GM12878 (cell line): Measurements from ENCODE around the gene CWC27. TPM values are rescaled to one million over a fixed set of nuclear protein-coding genes. Genes with fewer than 3 reads are reported as not detected.

Experiments used
- ATAC-seq: fragments of 200-7000 bp; cut with Tn5 transposase; 3 replicates; pipeline ENCODE4 v1.9.1; 2020; ENCODE audit warnings: mild to moderate bottlenecking, moderate library complexity
- BruUV-seq: library from RNA; stranded (reverse); fragments of 400-500 nt; replicated peaks from 2 replicates; lab custom pipeline; 2021; lab: Mats Ljungman, UMichigan
- CTCF ChIA-PET: fragments of 300-600 bp; sonication (Branson Sonifier 250); formaldehyde crosslinking; extraction: SDS; loops from one replicate; lab custom pipeline; 2021; ENCODE audit warnings: inconsistent platforms; lab: Yijun Ruan, JAX
- POLR2A ChIA-PET: fragments of 350-600 bp; formaldehyde crosslinking; extraction: SDS; loops from one replicate; lab custom pipeline; 2021; ENCODE audit warnings: inconsistent platforms; lab: Charles Lee
- RAD21 ChIA-PET: fragments of 300-600 bp; sonication (Branson Sonifier 250); formaldehyde crosslinking; loops from one replicate; lab custom pipeline; 2023; ENCODE audit warnings: antibody characterized with exemption; ENCODE audit not compliant: unreplicated experiment; lab: Charles Lee
- SMC1A ChIA-PET: fragments of 300-600 bp; sonication (Branson Sonifier 250); formaldehyde crosslinking; loops from one replicate; lab custom pipeline; 2023; ENCODE audit not compliant: unreplicated experiment, uncharacterized antibody; lab: Charles Lee
- DNase-seq: peaks from one replicate; pipeline ENCODE4 v3.0.0-alpha.2; 2011; ENCODE audit warnings: low read depth, low spot score
- FAIRE-seq: peaks from 3 replicates; lab custom pipeline; 2011; peaks lifted over from hg19 to GRCh38; lab: Jason Lieb, UNC
- H2AFZ ChIP-seq: 2 replicates; pipeline ENCODE4 v1.6.0; 2011; ENCODE audit warnings: low read depth, low read length, control low read depth; ENCODE audit not compliant: control insufficient read depth
- H3K27ac ChIP-seq: 2 replicates; pipeline ENCODE4 v1.5.1; 2011; ENCODE audit warnings: control low read depth; ENCODE audit not compliant: control insufficient read depth, insufficient read depth
- H3K27me3 ChIP-seq, 2 experiments: replicated peaks in 1 of 2; 2 replicates each; pipeline versions ENCODE4 v1.6.0 to v1.6.1; 2011; ENCODE audit warnings: low read length in 1 of 2; ENCODE audit not compliant: control insufficient read depth in 2 of 2, insufficient read depth in 2 of 2
- H3K36me3 ChIP-seq, 2 experiments: 2 replicates each; pipeline ENCODE4 v1.5.1; 2011; ENCODE audit warnings: low read length in 1 of 2; ENCODE audit not compliant: control insufficient read depth in 2 of 2, insufficient read depth in 2 of 2
- H3K4me1 ChIP-seq: 2 replicates; pipeline ENCODE4 v1.6.1; 2011; ENCODE audit warnings: mild to moderate bottlenecking, low read length, moderate library complexity, mixed read lengths; ENCODE audit not compliant: control insufficient read depth, insufficient read depth
- H3K4me2 ChIP-seq: 2 replicates; pipeline ENCODE4 v1.6.0; 2011; ENCODE audit warnings: control low read depth; ENCODE audit not compliant: control insufficient read depth, insufficient read depth
- H3K4me3 ChIP-seq: fragments of 200-600 bp; sonication (generic); 2 replicates; pipeline ENCODE4 v1.5.1; 2016
- H3K79me2 ChIP-seq: 2 replicates; pipeline ENCODE4 v1.6.0; 2011; ENCODE audit warnings: low read length; ENCODE audit not compliant: control insufficient read depth, insufficient read depth
- H3K9ac ChIP-seq: 2 replicates; pipeline ENCODE4 v1.8.0; 2011; ENCODE audit warnings: low read length, control low read depth, mixed read lengths; ENCODE audit not compliant: control insufficient read depth, insufficient read depth
- H3K9me3 ChIP-seq: replicated peaks from 3 replicates; pipeline ENCODE4 v1.5.1; 2011; ENCODE audit warnings: mild to moderate bottlenecking, low read length; ENCODE audit not compliant: control insufficient read depth, insufficient read depth
- H4K20me1 ChIP-seq: 2 replicates; pipeline ENCODE4 v1.6.0; 2011; ENCODE audit not compliant: control insufficient read depth, insufficient read depth
- BMI1 ChIP-seq: fragments of 450-650 bp; IDR thresholded peaks from 2 replicates; pipeline ENCODE4 v1.6.1; 2016; ENCODE audit warnings: mild to moderate bottlenecking, moderate library complexity, borderline replicate concordance
- CHD4 ChIP-seq: fragments of 200-600 bp; sonication (generic); IDR thresholded peaks from 2 replicates; pipeline ENCODE4 v1.6.1; 2016; ENCODE audit warnings: mild to moderate bottlenecking
- CREM ChIP-seq: IDR thresholded peaks from 2 replicates; pipeline ENCODE4 v1.6.1; 2014; ENCODE audit warnings: antibody characterized with exemption, low read depth
- E2F4 ChIP-seq: IDR thresholded peaks from 2 replicates; pipeline ENCODE4 v1.6.1; 2012; ENCODE audit warnings: low read depth, low read length, improper control_type of control experiment
- E4F1 ChIP-seq: fragments of 450-650 bp; IDR thresholded peaks from 2 replicates; pipeline ENCODE4 v1.6.1; 2018; ENCODE audit warnings: borderline replicate concordance, mild to moderate bottlenecking; ENCODE audit not compliant: partially characterized antibody
- ETV6 ChIP-seq, 2 experiments: fragments of 450-650 bp in 1 of 2; IDR thresholded peaks in 1 of 2; conservative IDR thresholded peaks in 1 of 2; 2 replicates each; pipeline ENCODE4 v1.6.1; 2014; ENCODE audit warnings: antibody characterized with exemption in 1 of 2, borderline replicate concordance in 1 of 2, low read depth in 1 of 2, mild to moderate bottlenecking in 1 of 2, moderate library complexity in 1 of 2
- EZH2 ChIP-seq: IDR thresholded peaks from 2 replicates; pipeline ENCODE4 v1.6.1; 2012; ENCODE audit warnings: low read depth, mild to moderate bottlenecking, control low read depth, inconsistent platforms, low read length, borderline replicate concordance; ENCODE audit not compliant: control insufficient read depth
- JUND ChIP-seq: IDR thresholded peaks from 2 replicates; pipeline ENCODE4 v1.6.1; 2012; ENCODE audit warnings: low read depth, mild to moderate bottlenecking, low read length, improper control_type of control experiment, moderate library complexity
- NFXL1 ChIP-seq: fragments of 450-650 bp; IDR thresholded peaks from 2 replicates; pipeline ENCODE4 v1.6.1; 2017; ENCODE audit warnings: antibody characterized with exemption, mild to moderate bottlenecking, borderline replicate concordance
- NFYA ChIP-seq: IDR thresholded peaks from 2 replicates; pipeline ENCODE4 v1.6.1; 2011; ENCODE audit warnings: low read depth, mild to moderate bottlenecking, low read length, improper control_type of control experiment, borderline replicate concordance
- POLR2AphosphoS2 ChIP-seq: IDR thresholded peaks from 2 replicates; pipeline ENCODE4 v1.6.1; 2011; ENCODE audit warnings: low read depth, mild to moderate bottlenecking, low read length, improper control_type of control experiment, moderate library complexity
- RAD51 ChIP-seq: fragments of 450-650 bp; IDR thresholded peaks from 2 replicates; pipeline ENCODE4 v1.6.1; 2016; ENCODE audit warnings: moderate library complexity, mild to moderate bottlenecking, inconsistent platforms
- ZBED1 ChIP-seq: IDR thresholded peaks from 2 replicates; pipeline ENCODE4 v1.6.1; 2016; ENCODE audit warnings: borderline replicate concordance
- ZNF687 ChIP-seq: fragments of 450-650 bp; IDR thresholded peaks from 2 replicates; pipeline ENCODE4 v1.6.1; 2017; ENCODE audit warnings: mild to moderate bottlenecking, moderate library complexity
- WGBS: methylation state at CpG from one replicate; pipeline ENCODE4 v1.1.6; 2016; ENCODE audit warnings: low lambda C conversion rate; ENCODE audit not compliant: insufficient replicate concordance, insufficient coverage; ENCODE audit errors: missing lambda C conversion rate; 5-methylcytosine and 5-hydroxymethylcytosine counted together
- in situ Hi-C: fragments of 300-500 bp; cut with MboI; formaldehyde crosslinking; loops from 9 replicates; pipeline ENCODE4 v1.14.3; 2018; ENCODE audit warnings: mixed read lengths
- intact Hi-C: fragments of 100-400 bp; cut with micrococcal nuclease; formaldehyde crosslinking; loops from one replicate; pipeline ENCODE4 v1.14.2; 2022; ENCODE audit not compliant: unreplicated experiment
- polyA plus RNA-seq, 11 experiments: library from polyadenylated mRNA; depleted of rRNA in 4 of 11; unstranded in 6 of 11; stranded (reverse) in 5 of 11; fragments of >200 nt; fragmentation: Nextera tagmentation in 4 of 11; fragmentation: Illumina TruSeq in 1 of 11; extraction: Ambion mirVana in 4 of 11; extraction: Trizol in 1 of 11; gene quantifications; 1 replicate in 1 of 11; 2 replicates in 10 of 11; pipeline versions ENCODE4 v1.2.1 to v1.2.3, GENCODE V29; 2011 to 2016; ENCODE audit warnings: inconsistent platforms in 2 of 11, missing spikeins in 2 of 11, low read depth in 1 of 11
- total RNA-seq, 4 experiments: library from RNA; depleted of rRNA in 3 of 4; stranded (reverse); fragments of >200 nt in 3 of 4; fragmentation: Illumina TruSeq in 1 of 4; extraction: Trizol in 1 of 4; gene quantifications; 2 replicates each; pipeline versions ENCODE4 v1.2.1 to v1.2.3, GENCODE V29; 2013 to 2021

Gene CWC27
- total and polyA plus RNA-seq, 10 of the 15 experiments (the other 5 are each of a cell fraction or from before 2014, with no cell fraction given) = 21.7 to 61.9 (median 47.0) TPM

GRCh38 chr5:65066387-65067146 is 297.8 kb downstream of the CWC27 start:
- FAIRE-seq (peak; percentile 52), DNase-seq (peak; percentile 92), ATAC-seq (peak; percentile 77)
- POLR2A ChIA-PET = interaction anchor here (0.7 to 5.0 kb wide), 8 partner anchors 12 to 1307 kb away, joined by 3 to 37 read pairs (median 4); no protein-coding TSS in a partner anchor
- Histone ChIP-seq H3K9ac (0 out of 2 replicates have a peak overlapping the region, but pooled peaks have one; percentile 22), H3K27me3 (no peaks in the 10 kb centered on the region), H3K4me1 (peaks cover 64% of the 10 kb centered on the region), H3K4me2 (peak overlapping the region; percentile 87), H3K27ac (peak overlapping the region; percentile 77), H3K4me3 (no peak overlapping the region), H4K20me1 (no peaks in the 10 kb centered on the region), H3K9me3 (no peaks in the 10 kb centered on the region), H2AFZ (peak overlapping the region; percentile 30), H3K36me3 (no peaks in the 10 kb centered on the region), H3K79me2 (no peaks in the 10 kb centered on the region)
- TSS peak; percentile 69 for BruUV-seq
- CTCF ChIA-PET = interaction anchor here (0.6 to 3.3 kb wide), 8 partner anchors 8 to 453 kb away, joined by 4 to 16 read pairs (median 6); no protein-coding TSS in a partner anchor
- in situ Hi-C loops (loop anchor here (25.0 kb wide), 1 partner anchor 879 kb away; no protein-coding TSS in a partner anchor), intact Hi-C loops (loop anchor here (10.0 kb wide), 1 partner anchor 92 kb away; no protein-coding TSS in a partner anchor)
- WGBS = 15% methylated on average over 5 of the region's 5 CpGs
- RAD21 ChIA-PET = interaction anchor here (0.8 to 11.0 kb wide), 9 partner anchors 7 to 414 kb away, joined by 3 to 123 read pairs (median 10); partner anchors contain the start of gene ADAMTS6
- SMC1A ChIA-PET = interaction anchor here (0.7 to 25.4 kb wide), 11 partner anchors 7 to 418 kb away, joined by 3 to 614 read pairs (median 12); no protein-coding TSS in a partner anchor
- TF ChIP-seq ZBED1 = peak; percentile 82; the same call in 1 of the 2 replicates
- TF ChIP-seq ETV6 (conservative IDR thresholded peaks at IDR 0.05 in 1 of 2, IDR thresholded peaks at IDR 0.05 in 1 of 2; ENCODE audit: borderline replicate concordance in 1 of 2, low read depth in 1 of 2) = peak in 1 of 2 experiments; percentile 76; a peak in 2 of 4 replicates
- peak; percentile 14; the same call in 1 of the 2 replicates for TF ChIP-seq RAD51
- TF ChIP-seq CREM = peak; percentile 81
- peak; percentile 55; the same call in 1 of the 2 replicates for TF ChIP-seq JUND
- no peak for TF ChIP-seq E4F1
- TF ChIP-seq CHD4 = no peak
- no peak for TF ChIP-seq ZNF687
- TF ChIP-seq BMI1 = peak; percentile 84
- TF ChIP-seq E2F4 = no peak
- TF ChIP-seq POLR2AphosphoS2 = no peak
- TF ChIP-seq NFXL1 = no peak
- no peak for TF ChIP-seq NFYA
- no peak for TF ChIP-seq EZH2
